ENCODE measurements around the gene COL23A1. TPM values are rescaled to one million over a fixed set of nuclear protein-coding genes. Genes with fewer than 3 reads are reported as not detected.

The COL23A1 gene
- polyA plus RNA-seq, 3 donors, result 0.11 to 0.21 TPM; not detected in 1

DNA sequence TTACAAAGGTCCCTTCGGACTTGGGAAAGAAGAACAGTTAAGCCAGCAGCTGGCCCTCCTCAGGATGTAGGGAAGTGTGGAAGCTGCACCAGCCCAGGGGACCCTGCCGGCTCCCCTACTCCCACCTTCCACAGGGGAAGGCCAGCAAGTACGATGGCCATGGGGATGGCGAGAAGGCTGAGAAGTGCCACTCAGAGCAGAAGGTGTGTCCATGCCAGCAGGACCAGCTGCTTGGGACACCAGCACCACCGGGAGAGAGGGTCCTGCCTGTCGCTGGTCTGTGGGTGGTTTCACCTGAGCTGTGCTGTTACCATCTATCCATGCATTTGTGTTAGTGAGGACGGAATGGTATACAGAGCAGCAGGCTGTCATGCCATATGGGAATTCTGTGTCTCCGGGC, 209.0 kb downstream of the COL23A1 start:
- Histone ChIP-seq H3K9ac (ENCODE audit: insufficient read depth, low read length, poor library complexity, severe bottlenecking) (no peak overlapping the region), H3K4me3 (replicated peaks in 1 of 3; ENCODE audit: low read depth in 2 of 3, low read length in 3 of 3) (no peak overlapping the region), H3K4me1 (ENCODE audit: control insufficient read depth in 1 of 2, insufficient read depth in 2 of 2, low read length in 2 of 2) (peaks cover 6 to 9% of the 10 kb centered on the region in 2 donors), H3K79me2 (ENCODE audit: insufficient read depth, low read length) (no peaks in the 10 kb centered on the region), H3K36me3 (replicated peaks in 1 of 2; ENCODE audit: control insufficient read depth in 1 of 2, insufficient read depth in 2 of 2, low read length in 2 of 2) (no peaks in the 10 kb centered on the region), H2AFZ (ENCODE audit: insufficient read depth, low read depth, low read length, poor library complexity, severe bottlenecking) (no peak overlapping the region), H3K27ac (ENCODE audit: low read depth in 1 of 2, low read length in 2 of 2) (no peak overlapping the region), H3K9me3 (replicated peaks in 1 of 2; ENCODE audit: control insufficient read depth in 1 of 2, insufficient read depth in 1 of 2, low read length in 2 of 2) (no peaks in the 10 kb centered on the region), H3K4me2 (replicated peaks; ENCODE audit: extremely low read depth, low read length, poor library complexity, severe bottlenecking) (no peak overlapping the region), H4K20me1 (ENCODE audit: insufficient read depth, low read length) (no peaks in the 10 kb centered on the region), H3K27me3 (ENCODE audit: control insufficient read depth in 2 of 2, insufficient read depth in 2 of 2, low read length in 2 of 2) (no peaks in the 10 kb centered on the region)
- peaks cover 0 to 2% (median 0%) of the 10 kb centered on the region in 3 donors for H3K27me3 Mint-ChIP-seq (ENCODE audit: low read depth in 3 of 3)
- H3K4me1 Mint-ChIP-seq, result peaks cover 12% of the 10 kb centered on the region
- 100% methylated on average over 3 of the region's 8 CpGs for WGBS (ENCODE audit: insufficient coverage)
- no peak overlapping the region for H3K4me3 Mint-ChIP-seq
- H3K36me3 Mint-ChIP-seq, result no peaks in the 10 kb centered on the region
- DNase-seq, result no peak
- H3K9me3 Mint-ChIP-seq, result no peaks in the 10 kb centered on the region
- TF ChIP-seq, protein P1, sequence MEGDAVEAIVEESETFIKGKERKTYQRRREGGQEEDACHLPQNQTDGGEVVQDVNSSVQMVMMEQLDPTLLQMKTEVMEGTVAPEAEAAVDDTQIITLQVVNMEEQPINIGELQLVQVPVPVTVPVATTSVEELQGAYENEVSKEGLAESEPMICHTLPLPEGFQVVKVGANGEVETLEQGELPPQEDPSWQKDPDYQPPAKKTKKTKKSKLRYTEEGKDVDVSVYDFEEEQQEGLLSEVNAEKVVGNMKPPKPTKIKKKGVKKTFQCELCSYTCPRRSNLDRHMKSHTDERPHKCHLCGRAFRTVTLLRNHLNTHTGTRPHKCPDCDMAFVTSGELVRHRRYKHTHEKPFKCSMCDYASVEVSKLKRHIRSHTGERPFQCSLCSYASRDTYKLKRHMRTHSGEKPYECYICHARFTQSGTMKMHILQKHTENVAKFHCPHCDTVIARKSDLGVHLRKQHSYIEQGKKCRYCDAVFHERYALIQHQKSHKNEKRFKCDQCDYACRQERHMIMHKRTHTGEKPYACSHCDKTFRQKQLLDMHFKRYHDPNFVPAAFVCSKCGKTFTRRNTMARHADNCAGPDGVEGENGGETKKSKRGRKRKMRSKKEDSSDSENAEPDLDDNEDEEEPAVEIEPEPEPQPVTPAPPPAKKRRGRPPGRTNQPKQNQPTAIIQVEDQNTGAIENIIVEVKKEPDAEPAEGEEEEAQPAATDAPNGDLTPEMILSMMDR (IDR thresholded peaks at IDR 0.05), result no peak
- intact Hi-C loops (cut with micrococcal nuclease), result no loop called here
- H3K27ac Mint-ChIP-seq, result peak overlapping the region in 1 of 7 donors; percentile 81

DNA sequence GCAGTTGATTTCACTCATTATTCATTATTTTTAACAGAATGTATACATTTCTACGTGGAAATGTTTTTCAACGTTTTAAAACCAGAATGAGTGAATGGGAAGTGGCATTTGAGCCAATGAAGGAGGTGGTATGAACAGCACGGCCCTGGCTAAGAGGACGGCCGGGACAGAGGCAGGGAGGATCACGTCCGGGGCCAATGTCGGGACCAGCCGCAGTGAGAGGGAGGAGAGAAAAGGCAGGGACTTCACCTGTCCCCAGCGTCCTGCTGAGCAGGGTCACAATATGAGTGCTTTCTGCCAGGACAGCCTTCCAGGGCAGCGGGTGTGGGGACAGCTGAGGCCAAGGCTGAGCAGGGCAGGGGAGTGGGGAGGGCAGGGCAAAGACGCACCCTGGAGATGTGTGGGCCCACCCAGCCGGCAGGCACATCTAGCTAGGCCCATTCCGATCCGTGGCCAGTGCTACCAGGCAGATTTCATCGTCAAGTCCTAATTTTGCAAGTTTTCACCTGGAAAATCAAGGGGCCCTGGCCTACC, 209.6 kb downstream of the COL23A1 start:
- Histone ChIP-seq H3K27me3 (ENCODE audit: control insufficient read depth in 2 of 2, insufficient read depth in 2 of 2, low read length in 2 of 2) (no peaks in the 10 kb centered on the region), H3K4me3 (replicated peaks in 1 of 3; ENCODE audit: low read depth in 2 of 3, low read length in 3 of 3) (no peak overlapping the region), H2AFZ (ENCODE audit: insufficient read depth, low read depth, low read length, poor library complexity, severe bottlenecking) (no peak overlapping the region), H3K4me1 (ENCODE audit: control insufficient read depth in 1 of 2, insufficient read depth in 2 of 2, low read length in 2 of 2) (peaks cover 6 to 9% of the 10 kb centered on the region in 2 donors), H3K4me2 (replicated peaks; ENCODE audit: extremely low read depth, low read length, poor library complexity, severe bottlenecking) (no peak overlapping the region), H3K79me2 (ENCODE audit: insufficient read depth, low read length) (no peaks in the 10 kb centered on the region), H4K20me1 (ENCODE audit: insufficient read depth, low read length) (no peaks in the 10 kb centered on the region), H3K27ac (ENCODE audit: low read depth in 1 of 2, low read length in 2 of 2) (no peak overlapping the region), H3K36me3 (replicated peaks in 1 of 2; ENCODE audit: control insufficient read depth in 1 of 2, insufficient read depth in 2 of 2, low read length in 2 of 2) (no peaks in the 10 kb centered on the region), H3K9ac (ENCODE audit: insufficient read depth, low read length, poor library complexity, severe bottlenecking) (no peak overlapping the region), H3K9me3 (replicated peaks in 1 of 2; ENCODE audit: control insufficient read depth in 1 of 2, insufficient read depth in 1 of 2, low read length in 2 of 2) (no peaks in the 10 kb centered on the region)
- H3K9me3 Mint-ChIP-seq, result no peaks in the 10 kb centered on the region
- TF ChIP-seq, protein P1 (IDR thresholded peaks at IDR 0.05), result no peak
- H3K27me3 Mint-ChIP-seq (ENCODE audit: low read depth in 3 of 3), result peaks cover 0 to 2% (median 0%) of the 10 kb centered on the region in 3 donors
- intact Hi-C loops (cut with micrococcal nuclease), result no loop called here
- H3K27ac Mint-ChIP-seq, result no peak overlapping the region
- no peaks in the 10 kb centered on the region for H3K36me3 Mint-ChIP-seq
- peaks cover 12% of the 10 kb centered on the region for H3K4me1 Mint-ChIP-seq
- H3K4me3 Mint-ChIP-seq, result no peak overlapping the region
- no peak for DNase-seq
- 96% methylated on average over 14 of the region's 16 CpGs for WGBS (ENCODE audit: insufficient coverage)
